Measurements from ENCODE around the gene RRP1B.
A peak's percentile ranks its signal among the peaks of the same experiment; 100 is the strongest.

DNA sequence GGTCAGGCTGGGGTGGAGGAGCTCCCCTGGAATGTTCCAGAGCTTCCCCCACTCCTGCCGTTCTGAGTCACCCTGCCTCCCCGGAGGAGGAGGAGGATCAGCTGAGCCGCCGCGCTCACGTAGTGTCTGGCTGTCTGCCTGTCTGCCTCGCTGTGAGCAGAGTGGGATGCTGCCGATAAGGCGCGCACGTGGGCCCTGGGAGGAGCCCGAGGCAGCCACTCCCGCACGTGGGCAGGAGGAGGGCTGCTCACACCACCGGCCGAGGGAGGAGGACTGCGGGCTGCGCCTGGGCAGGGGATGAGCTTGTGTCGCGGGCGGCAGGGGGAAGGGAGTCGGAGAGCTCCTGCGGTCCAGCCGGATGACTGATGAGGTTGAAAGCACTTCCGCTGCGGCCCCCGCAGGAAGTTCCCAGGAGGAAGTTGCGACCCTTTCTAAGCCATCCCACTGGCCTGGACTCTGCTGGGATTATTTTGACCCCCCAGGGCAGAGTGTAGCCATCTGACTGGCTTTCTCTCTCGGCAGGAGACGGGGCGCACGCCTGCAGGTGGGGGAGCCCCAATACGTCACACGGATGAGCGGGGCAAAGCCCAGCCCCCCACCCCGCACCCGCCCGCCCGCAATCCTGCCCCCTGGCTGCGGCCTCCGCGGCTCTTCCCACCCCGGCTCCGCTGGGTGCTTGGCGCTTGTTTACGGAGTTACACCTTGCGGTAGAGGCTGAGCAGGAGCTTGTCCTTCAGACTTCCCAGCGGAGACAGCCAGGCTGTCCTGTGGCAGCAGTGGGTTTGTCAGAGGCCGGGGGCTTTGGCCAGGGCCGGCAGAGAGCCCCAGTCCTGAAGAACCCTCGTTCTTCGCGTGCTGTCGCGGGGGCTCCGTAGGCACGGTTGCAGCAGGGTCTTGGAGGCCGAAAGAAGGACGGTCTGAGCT is 69.4 kb downstream of the RRP1B start:
- TF ChIP-seq EP300 (IDR thresholded peaks at IDR 0.05) (no peak), CTCF (IDR thresholded peaks at IDR 0.05) (peak in 2 of 7 experiments; percentile 38 to 45)

Data from stomach (tissue), 4 donors.